ENCODE results near the gene ANAPC15.

Gene ANAPC15

GRCh38 chr11:72125956-72126355 lies 13.5 kb upstream of the ANAPC15 start:
- no peak for DNase-seq (ENCODE audit: low spot score)

GRCh38 chr11:72124046-72124445 lies 11.6 kb upstream of the ANAPC15 start:
- no peak for DNase-seq (ENCODE audit: low spot score)

GRCh38 chr11:72123117-72123653 lies 10.7 kb upstream of the ANAPC15 start:
- DNase-seq (ENCODE audit: low spot score) = no peak

- DNase-seq (ENCODE audit: low spot score) = no peak
Measured at GRCh38 chr11:72122607-72123006, 10.1 kb upstream of the ANAPC15 start.

GRCh38 chr11:72120930-72121329 lies 8.4 kb upstream of the ANAPC15 start:
- no peak for DNase-seq (ENCODE audit: low spot score)

- no peak for DNase-seq (ENCODE audit: low spot score)
Measured at GRCh38 chr11:72119198-72119597, 6.7 kb upstream of the ANAPC15 start.

GRCh38 chr11:72116019-72116755 lies 3.7 kb upstream of the ANAPC15 start:
- DNase-seq (ENCODE audit: low spot score) = no peak

GRCh38 chr11:72114570-72114969 lies 2.1 kb upstream of the ANAPC15 start:
- DNase-seq (ENCODE audit: low spot score) = no peak

GRCh38 chr11:72112978-72113808 lies 698 bp upstream of the ANAPC15 start:
- DNase-seq (ENCODE audit: low spot score) = no peak

- no peak for DNase-seq (ENCODE audit: low spot score)
Measured at GRCh38 chr11:72111300-72112142, 974 bp downstream of the ANAPC15 start.

- DNase-seq (ENCODE audit: low spot score) = no peak
Measured at GRCh38 chr11:72105888-72106287, 6.6 kb downstream of the ANAPC15 start, which contains the start of gene TOMT. TSS of gene TOMT (plus strand) at chr11:72105924. CDS start at chr11:72105952, 28 bp downstream.

GRCh38 chr11:72103754-72104167 lies 8.7 kb downstream of the ANAPC15 start:
- DNase-seq (ENCODE audit: low spot score) = no peak

- DNase-seq (ENCODE audit: low spot score) = peak; percentile 94
Measured at GRCh38 chr11:72102946-72103753, 9.3 kb downstream of the ANAPC15 start, which contains the start of gene LAMTOR1. TSS of gene LAMTOR1 (minus strand) at chr11:72103297. CDS start at chr11:72103224, 73 bp downstream.

GRCh38 chr11:72102631-72102945 lies 9.9 kb downstream of the ANAPC15 start:
- no peak for DNase-seq (ENCODE audit: low spot score)

GRCh38 chr11:72102162-72102561 lies 10.3 kb downstream of the ANAPC15 start:
- DNase-seq (ENCODE audit: low spot score) = no peak

GRCh38 chr11:72100462-72100861 lies 12.0 kb downstream of the ANAPC15 start:
- DNase-seq (ENCODE audit: low spot score) = no peak

GRCh38 chr11:72100009-72100408 lies 12.5 kb downstream of the ANAPC15 start:
- no peak for DNase-seq (ENCODE audit: low spot score)

GRCh38 chr11:72098741-72099140 lies 13.8 kb downstream of the ANAPC15 start:
- no peak for DNase-seq (ENCODE audit: low spot score)

- peak; percentile 84 for DNase-seq (ENCODE audit: low spot score)
Measured at GRCh38 chr11:72091292-72091691, 21.2 kb downstream of the ANAPC15 start.

GRCh38 chr11:72088076-72088808 lies 24.3 kb downstream of the ANAPC15 start:
- DNase-seq (ENCODE audit: low spot score) = no peak

Measured in germinal center (tissue), 1 donor.